Measurements from ENCODE around the gene ZG16.
A peak's percentile ranks its signal among the peaks of the same experiment; 100 is the strongest.

ZG16 gene

GRCh38 chr16:29802416-29802935 lies 24.4 kb downstream of the ZG16 start:
- Histone ChIP-seq H3K27ac (peak overlapping the region; percentile 94), H3K9me3 (ENCODE audit: severe bottlenecking) (no peaks in the 10 kb centered on the region), H3K4me3 (ENCODE audit: low read depth, low read length) (no peak overlapping the region), H3K36me3 (peaks cover 77% of the 10 kb centered on the region), H3K27me3 (ENCODE audit: insufficient read depth, low read depth, severe bottlenecking) (no peaks in the 10 kb centered on the region)
- no peak for TF ChIP-seq CTCF (IDR thresholded peaks at IDR 0.05; ENCODE audit: low read depth, low read length)
- no peak for DNase-seq

- no peak overlapping the region for H3K4me3 ChIP-seq (ENCODE audit: low read depth, low read length)
- peak overlapping the region; percentile 94 for H3K27ac ChIP-seq
- no peaks in the 10 kb centered on the region for H3K9me3 ChIP-seq (ENCODE audit: severe bottlenecking)
- peaks cover 77% of the 10 kb centered on the region for H3K36me3 ChIP-seq
- no peak for TF ChIP-seq CTCF (IDR thresholded peaks at IDR 0.05; ENCODE audit: low read depth, low read length)
- no peaks in the 10 kb centered on the region for H3K27me3 ChIP-seq (ENCODE audit: insufficient read depth, low read depth, severe bottlenecking)
- DNase-seq: no peak
Observed at GRCh38 chr16:29804020-29804419, 26.0 kb downstream of the ZG16 start.

GRCh38 chr16:29804455-29805231 lies 26.6 kb downstream of the ZG16 start:
- H3K27ac ChIP-seq: peak overlapping the region; percentile 94
- no peak for TF ChIP-seq CTCF (IDR thresholded peaks at IDR 0.05; ENCODE audit: low read depth, low read length)
- H3K9me3 ChIP-seq (ENCODE audit: severe bottlenecking): no peaks in the 10 kb centered on the region
- no peaks in the 10 kb centered on the region for H3K27me3 ChIP-seq (ENCODE audit: insufficient read depth, low read depth, severe bottlenecking)
- peak overlapping the region; percentile 73 for H3K4me3 ChIP-seq (ENCODE audit: low read depth, low read length)
- H3K36me3 ChIP-seq: peaks cover 75% of the 10 kb centered on the region
- peak; percentile 57 for DNase-seq

GRCh38 chr16:29805232-29806098 lies 27.4 kb downstream of the ZG16 start:
- Histone ChIP-seq H3K9me3 (ENCODE audit: severe bottlenecking) (no peaks in the 10 kb centered on the region), H3K27me3 (ENCODE audit: insufficient read depth, low read depth, severe bottlenecking) (no peaks in the 10 kb centered on the region), H3K27ac (peak overlapping the region; percentile 94), H3K36me3 (peaks cover 75% of the 10 kb centered on the region), H3K4me3 (ENCODE audit: low read depth, low read length) (peak overlapping the region; percentile 73)
- peak; percentile 98 for DNase-seq
- no peak for TF ChIP-seq CTCF (IDR thresholded peaks at IDR 0.05; ENCODE audit: low read depth, low read length)

GRCh38 chr16:29806099-29806579 lies 28.1 kb downstream of the ZG16 start, which contains the start of gene MAZ:
MAZ (plus strand) TSS chr16:29806529; CDS start chr16:29806702, 173 bp downstream.
- Histone ChIP-seq H3K27me3 (ENCODE audit: insufficient read depth, low read depth, severe bottlenecking) (no peaks in the 10 kb centered on the region), H3K36me3 (peaks cover 72% of the 10 kb centered on the region), H3K9me3 (ENCODE audit: severe bottlenecking) (no peaks in the 10 kb centered on the region), H3K4me3 (ENCODE audit: low read depth, low read length) (peak within 1 kb of the TSS; percentile 78), H3K27ac (peak within 1 kb of the TSS; percentile 96)
- DNase-seq: no peak
- TF ChIP-seq CTCF (IDR thresholded peaks at IDR 0.05; ENCODE audit: low read depth, low read length): no peak

Data from WERI-Rb-1 (cell line).